ENCODE measurements around the gene IFRD2. TPM values are rescaled to one million over a fixed set of nuclear protein-coding genes. Genes with fewer than 3 reads are reported as not detected.

The IFRD2 gene
- total and polyA plus RNA-seq, 2 donors (not counting 1 experiment from before 2014, with no cell fraction given): 28.1 to 51.0 TPM

- Histone ChIP-seq H3K27me3 (ENCODE audit: control insufficient read depth, insufficient read depth, low read length) (no peaks in the 10 kb centered on the region), H4K20me1 (ENCODE audit: control insufficient read depth, extremely low read depth, insufficient read depth, low read length) (no peaks in the 10 kb centered on the region), H3K79me2 (ENCODE audit: control insufficient read depth, insufficient read depth, low read length) (peaks cover 15% of the 10 kb centered on the region), H3K4me2 (ENCODE audit: extremely low read depth, insufficient read depth, low read length) (no peak overlapping the region), H3K4me3 (replicated peaks in 1 of 4; ENCODE audit: control extremely low read depth in 1 of 4, insufficient read depth in 1 of 4, low read depth in 3 of 4, low read length in 4 of 4) (no peak overlapping the region), H3K9ac (ENCODE audit: insufficient read depth, low read length) (no peak overlapping the region), H2AFZ (ENCODE audit: low read length) (no peak overlapping the region), H3K27ac (ENCODE audit: insufficient read depth, low read length) (no peak overlapping the region), H3K36me3 (ENCODE audit: control insufficient read depth, insufficient read depth, low read length) (peaks cover 12% of the 10 kb centered on the region), H3K4me1 (ENCODE audit: control insufficient read depth, extremely low read depth, insufficient read depth, low read length) (peaks cover 7% of the 10 kb centered on the region), H3K9me3 (ENCODE audit: control insufficient read depth, insufficient read depth, low read depth, low read length) (no peaks in the 10 kb centered on the region)
- TF ChIP-seq CTCF (conservative IDR thresholded peaks at IDR 0.05 in 1 of 2, IDR thresholded peaks at IDR 0.05 in 1 of 2; ENCODE audit: low read depth in 1 of 2, low read length in 2 of 2) (no peak), EZH2 (IDR thresholded peaks at IDR 0.05; ENCODE audit: low read length, missing control alignments) (no peak)
- no peak for DNase-seq (ENCODE audit: low read depth in 2 of 2)
Measured at GRCh38 chr3:50325497-50326181, 33.4 kb upstream of the IFRD2 start.

- Histone ChIP-seq H3K4me1 (ENCODE audit: control insufficient read depth, extremely low read depth, insufficient read depth, low read length) (peaks cover 9% of the 10 kb centered on the region), H4K20me1 (ENCODE audit: control insufficient read depth, extremely low read depth, insufficient read depth, low read length) (no peaks in the 10 kb centered on the region), H3K79me2 (ENCODE audit: control insufficient read depth, insufficient read depth, low read length) (peaks cover 18% of the 10 kb centered on the region), H3K27ac (ENCODE audit: insufficient read depth, low read length) (no peak overlapping the region), H3K27me3 (ENCODE audit: control insufficient read depth, insufficient read depth, low read length) (no peaks in the 10 kb centered on the region), H3K9ac (ENCODE audit: insufficient read depth, low read length) (no peak overlapping the region), H3K36me3 (ENCODE audit: control insufficient read depth, insufficient read depth, low read length) (peaks cover 6% of the 10 kb centered on the region), H2AFZ (ENCODE audit: low read length) (no peak overlapping the region), H3K4me3 (replicated peaks in 1 of 4; ENCODE audit: control extremely low read depth in 1 of 4, insufficient read depth in 1 of 4, low read depth in 3 of 4, low read length in 4 of 4) (no peak overlapping the region), H3K9me3 (ENCODE audit: control insufficient read depth, insufficient read depth, low read depth, low read length) (no peaks in the 10 kb centered on the region), H3K4me2 (ENCODE audit: extremely low read depth, insufficient read depth, low read length) (no peak overlapping the region)
- no peak for DNase-seq (ENCODE audit: low read depth in 2 of 2)
- TF ChIP-seq CTCF (conservative IDR thresholded peaks at IDR 0.05 in 1 of 2, IDR thresholded peaks at IDR 0.05 in 1 of 2; ENCODE audit: low read depth in 1 of 2, low read length in 2 of 2) (no peak), EZH2 (IDR thresholded peaks at IDR 0.05; ENCODE audit: low read length, missing control alignments) (no peak)
Measured at GRCh38 chr3:50325113-50325480, 32.9 kb upstream of the IFRD2 start.

GRCh38 chr3:50324351-50325112 lies 32.3 kb upstream of the IFRD2 start:
- peaks cover 3% of the 10 kb centered on the region for H3K36me3 ChIP-seq (ENCODE audit: control insufficient read depth, insufficient read depth, low read length)
- peak; percentile 52 to 66 for DNase-seq (ENCODE audit: low read depth in 2 of 2)
- TF ChIP-seq EZH2 (IDR thresholded peaks at IDR 0.05; ENCODE audit: low read length, missing control alignments) (no peak), CTCF (conservative IDR thresholded peaks at IDR 0.05 in 1 of 2, IDR thresholded peaks at IDR 0.05 in 1 of 2; ENCODE audit: low read depth in 1 of 2, low read length in 2 of 2) (peak; percentile 80 to 94)
- H3K9ac ChIP-seq (ENCODE audit: insufficient read depth, low read length): no peak overlapping the region
- no peaks in the 10 kb centered on the region for H3K27me3 ChIP-seq (ENCODE audit: control insufficient read depth, insufficient read depth, low read length)
- no peak overlapping the region for H2AFZ ChIP-seq (ENCODE audit: low read length)
- no peak overlapping the region for H3K27ac ChIP-seq (ENCODE audit: insufficient read depth, low read length)
- H3K4me3 ChIP-seq (replicated peaks in 1 of 4; ENCODE audit: control extremely low read depth in 1 of 4, insufficient read depth in 1 of 4, low read depth in 3 of 4, low read length in 4 of 4): no peak overlapping the region
- no peaks in the 10 kb centered on the region for H3K9me3 ChIP-seq (ENCODE audit: control insufficient read depth, insufficient read depth, low read depth, low read length)
- peaks cover 10% of the 10 kb centered on the region for H3K4me1 ChIP-seq (ENCODE audit: control insufficient read depth, extremely low read depth, insufficient read depth, low read length)
- H3K79me2 ChIP-seq (ENCODE audit: control insufficient read depth, insufficient read depth, low read length): peaks cover 23% of the 10 kb centered on the region
- H4K20me1 ChIP-seq (ENCODE audit: control insufficient read depth, extremely low read depth, insufficient read depth, low read length): no peaks in the 10 kb centered on the region
- H3K4me2 ChIP-seq (ENCODE audit: extremely low read depth, insufficient read depth, low read length): no peak overlapping the region
